Panc1 (cell line): ENCODE data around the gene LARGE2.

ENCODE experiments used
- POLR2AphosphoS5 ChIP-seq: IDR thresholded peaks from 2 replicates; pipeline ENCODE4 v1.6.1; 2012; ENCODE audit warnings: mild to moderate bottlenecking, low read depth, low read length, moderate library complexity
- SIN3A ChIP-seq: IDR thresholded peaks from 2 replicates; pipeline ENCODE4 v1.6.1; 2012; ENCODE audit warnings: low read depth, mild to moderate bottlenecking, low read length, moderate library complexity, borderline replicate concordance; ENCODE audit not compliant: insufficient read depth
- TCF7L2 ChIP-seq: IDR thresholded peaks from 2 replicates; pipeline ENCODE4 v1.6.1; 2011; ENCODE audit warnings: mild to moderate bottlenecking, low read depth, low read length, inconsistent platforms
- TF ChIP-seq, protein P1 (sequence below): fragments of 450-650 bp; IDR thresholded peaks from 2 replicates; pipeline ENCODE4 v1.5.1; 2017; ENCODE audit warnings: mild to moderate bottlenecking
- TF ChIP-seq, protein P2 (sequence below), 2 experiments: IDR thresholded peaks; 2 replicates each; pipeline ENCODE4 v1.6.1; 2011 to 2012; ENCODE audit warnings: low read depth in 2 of 2, control low read depth in 1 of 2, low read length in 1 of 2, mild to moderate bottlenecking in 1 of 2, moderate library complexity in 1 of 2; ENCODE audit not compliant: insufficient read depth in 1 of 2

GRCh38 chr11:45961751-45962240 lies 39.3 kb downstream of the LARGE2 start:
- TF ChIP-seq SIN3A (no peak), POLR2AphosphoS5 (no peak), TCF7L2 (no peak)
- TF ChIP-seq, protein P1, sequence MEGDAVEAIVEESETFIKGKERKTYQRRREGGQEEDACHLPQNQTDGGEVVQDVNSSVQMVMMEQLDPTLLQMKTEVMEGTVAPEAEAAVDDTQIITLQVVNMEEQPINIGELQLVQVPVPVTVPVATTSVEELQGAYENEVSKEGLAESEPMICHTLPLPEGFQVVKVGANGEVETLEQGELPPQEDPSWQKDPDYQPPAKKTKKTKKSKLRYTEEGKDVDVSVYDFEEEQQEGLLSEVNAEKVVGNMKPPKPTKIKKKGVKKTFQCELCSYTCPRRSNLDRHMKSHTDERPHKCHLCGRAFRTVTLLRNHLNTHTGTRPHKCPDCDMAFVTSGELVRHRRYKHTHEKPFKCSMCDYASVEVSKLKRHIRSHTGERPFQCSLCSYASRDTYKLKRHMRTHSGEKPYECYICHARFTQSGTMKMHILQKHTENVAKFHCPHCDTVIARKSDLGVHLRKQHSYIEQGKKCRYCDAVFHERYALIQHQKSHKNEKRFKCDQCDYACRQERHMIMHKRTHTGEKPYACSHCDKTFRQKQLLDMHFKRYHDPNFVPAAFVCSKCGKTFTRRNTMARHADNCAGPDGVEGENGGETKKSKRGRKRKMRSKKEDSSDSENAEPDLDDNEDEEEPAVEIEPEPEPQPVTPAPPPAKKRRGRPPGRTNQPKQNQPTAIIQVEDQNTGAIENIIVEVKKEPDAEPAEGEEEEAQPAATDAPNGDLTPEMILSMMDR: no peak
- TF ChIP-seq, protein P2, sequence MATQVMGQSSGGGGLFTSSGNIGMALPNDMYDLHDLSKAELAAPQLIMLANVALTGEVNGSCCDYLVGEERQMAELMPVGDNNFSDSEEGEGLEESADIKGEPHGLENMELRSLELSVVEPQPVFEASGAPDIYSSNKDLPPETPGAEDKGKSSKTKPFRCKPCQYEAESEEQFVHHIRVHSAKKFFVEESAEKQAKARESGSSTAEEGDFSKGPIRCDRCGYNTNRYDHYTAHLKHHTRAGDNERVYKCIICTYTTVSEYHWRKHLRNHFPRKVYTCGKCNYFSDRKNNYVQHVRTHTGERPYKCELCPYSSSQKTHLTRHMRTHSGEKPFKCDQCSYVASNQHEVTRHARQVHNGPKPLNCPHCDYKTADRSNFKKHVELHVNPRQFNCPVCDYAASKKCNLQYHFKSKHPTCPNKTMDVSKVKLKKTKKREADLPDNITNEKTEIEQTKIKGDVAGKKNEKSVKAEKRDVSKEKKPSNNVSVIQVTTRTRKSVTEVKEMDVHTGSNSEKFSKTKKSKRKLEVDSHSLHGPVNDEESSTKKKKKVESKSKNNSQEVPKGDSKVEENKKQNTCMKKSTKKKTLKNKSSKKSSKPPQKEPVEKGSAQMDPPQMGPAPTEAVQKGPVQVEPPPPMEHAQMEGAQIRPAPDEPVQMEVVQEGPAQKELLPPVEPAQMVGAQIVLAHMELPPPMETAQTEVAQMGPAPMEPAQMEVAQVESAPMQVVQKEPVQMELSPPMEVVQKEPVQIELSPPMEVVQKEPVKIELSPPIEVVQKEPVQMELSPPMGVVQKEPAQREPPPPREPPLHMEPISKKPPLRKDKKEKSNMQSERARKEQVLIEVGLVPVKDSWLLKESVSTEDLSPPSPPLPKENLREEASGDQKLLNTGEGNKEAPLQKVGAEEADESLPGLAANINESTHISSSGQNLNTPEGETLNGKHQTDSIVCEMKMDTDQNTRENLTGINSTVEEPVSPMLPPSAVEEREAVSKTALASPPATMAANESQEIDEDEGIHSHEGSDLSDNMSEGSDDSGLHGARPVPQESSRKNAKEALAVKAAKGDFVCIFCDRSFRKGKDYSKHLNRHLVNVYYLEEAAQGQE (IDR thresholded peaks at IDR 0.05; ENCODE audit: insufficient read depth in 1 of 2, low read depth in 2 of 2, low read length in 1 of 2): no peak
